CD4-positive, alpha-beta T cell treated with Interleukin-17A for 1 hour (primary cell): ENCODE data around the gene SKOR2.
"Not testable (repeated sequence)": the region's sequence is repeated elsewhere in the genome, so short reads cannot be mapped to it uniquely, and the experiment has no call there.

Experiments
- DNase-seq: peaks from one replicate; pipeline ENCODE4 v3.0.0-alpha.2; 2020

SKOR2 gene

GRCh38 chr18:47195961-47196360 lies 55.5 kb downstream of the SKOR2 start:
- DNase-seq = not testable (repeated sequence)

GRCh38 chr18:47191961-47192360 lies 59.5 kb downstream of the SKOR2 start:
- no peak for DNase-seq

GRCh38 chr18:47187721-47188120 lies 63.7 kb downstream of the SKOR2 start:
- no peak for DNase-seq

- DNase-seq = peak; percentile 20
Measured at GRCh38 chr18:47184419-47185050, 66.9 kb downstream of the SKOR2 start.

GRCh38 chr18:47182156-47182555 lies 69.3 kb downstream of the SKOR2 start:
- DNase-seq = not testable (repeated sequence)

GRCh38 chr18:47180765-47181164 lies 70.7 kb downstream of the SKOR2 start:
- DNase-seq = no peak

- no peak for DNase-seq
Measured at GRCh38 chr18:47179520-47179919, 71.9 kb downstream of the SKOR2 start.

GRCh38 chr18:47175898-47176575 lies 75.4 kb downstream of the SKOR2 start, which contains the start of gene IER3IP1:
TSS of gene IER3IP1 (minus strand) at chr18:47176364. CDS start at chr18:47176277, 87 bp downstream.
- DNase-seq = peak; percentile 92

GRCh38 chr18:47175283-47175897 lies 76.1 kb downstream of the SKOR2 start:
- DNase-seq = no peak

GRCh38 chr18:47174545-47175116 lies 76.8 kb downstream of the SKOR2 start:
- no peak for DNase-seq

- DNase-seq = no peak
Measured at GRCh38 chr18:47172476-47172875, 79.0 kb downstream of the SKOR2 start.

GRCh38 chr18:47168913-47169312 lies 82.5 kb downstream of the SKOR2 start:
- no peak for DNase-seq

GRCh38 chr18:47168509-47168908 lies 83.0 kb downstream of the SKOR2 start:
- no peak for DNase-seq

GRCh38 chr18:47166294-47166693 lies 85.2 kb downstream of the SKOR2 start:
- DNase-seq = no peak

GRCh38 chr18:47163241-47163640 lies 88.2 kb downstream of the SKOR2 start:
- no peak for DNase-seq

GRCh38 chr18:47160256-47160655 lies 91.2 kb downstream of the SKOR2 start:
- DNase-seq = no peak

GRCh38 chr18:47158404-47158803 lies 93.1 kb downstream of the SKOR2 start:
- DNase-seq = not testable (repeated sequence)
